Measurements from ENCODE around the gene TRIM56. TPM values are rescaled to one million over a fixed set of nuclear protein-coding genes. Genes with fewer than 3 reads are reported as not detected.
A peak's percentile ranks its signal among the peaks of the same experiment; 100 is the strongest.

The TRIM56 gene
- total and polyA plus RNA-seq, 3 experiments from 2014 or later: 22.0 to 31.9 (median 29.1) TPM

GRCh38 chr7:101093906-101094305 is 8.6 kb downstream of the TRIM56 start:
- Mint-ChIP-seq H3K27me3 (no peaks in the 10 kb centered on the region), H3K9me3 (no peaks in the 10 kb centered on the region), H3K4me3 (no peak overlapping the region), H3K27ac (no peak overlapping the region), H3K4me1 (peaks cover 17 to 46% (median 34%) of the 10 kb centered on the region in 3 donors), H3K36me3 (peaks cover 4 to 39% (median 5%) of the 10 kb centered on the region in 3 donors)
- DNase-seq: no peak
- Histone ChIP-seq H3K27me3 (ENCODE audit: insufficient read depth, low read length, poor library complexity, severe bottlenecking) (no peaks in the 10 kb centered on the region), H3K9me3 (ENCODE audit: low read length) (no peaks in the 10 kb centered on the region), H3K27ac (ENCODE audit: low read depth, low read length) (no peak overlapping the region), H3K36me3 (ENCODE audit: insufficient read depth, low read length) (peaks cover 4% of the 10 kb centered on the region), H3K4me1 (ENCODE audit: insufficient read depth, low read length) (peaks cover 4% of the 10 kb centered on the region), H3K4me3 (ENCODE audit: low read length) (no peak overlapping the region)
- POLR2A ChIA-PET: interaction anchor here (0.7 kb wide), 1 partner anchor 9 kb away, joined by 4 read pairs; the partner anchor contains the start of gene TRIM56
- CTCF ChIA-PET: no interaction called here

- no peaks in the 10 kb centered on the region for H3K9me3 ChIP-seq (ENCODE audit: low read length)
- no peak for DNase-seq
- Mint-ChIP-seq H3K4me3 (no peak overlapping the region), H3K36me3 (peaks cover 4 to 34% (median 5%) of the 10 kb centered on the region in 3 donors), H3K9me3 (no peaks in the 10 kb centered on the region), H3K27me3 (no peaks in the 10 kb centered on the region), H3K27ac (no peak overlapping the region), H3K4me1 (peaks cover 16 to 41% (median 34%) of the 10 kb centered on the region in 3 donors)
- peaks cover under 1% of the 10 kb centered on the region for H3K36me3 ChIP-seq (ENCODE audit: insufficient read depth, low read length)
- H3K27me3 ChIP-seq (ENCODE audit: insufficient read depth, low read length, poor library complexity, severe bottlenecking): no peaks in the 10 kb centered on the region
- CTCF ChIA-PET: interaction anchor here (0.7 kb wide), 1 partner anchor 1241 kb away, joined by 3 read pairs; no protein-coding TSS in a partner anchor
- H3K4me3 ChIP-seq (ENCODE audit: low read length): no peak overlapping the region
- peaks cover under 1% of the 10 kb centered on the region for H3K4me1 ChIP-seq (ENCODE audit: insufficient read depth, low read length)
- POLR2A ChIA-PET: no interaction called here
- no peak overlapping the region for H3K27ac ChIP-seq (ENCODE audit: low read depth, low read length)
Measured at GRCh38 chr7:101094376-101094775, 9.1 kb downstream of the TRIM56 start.

- Histone ChIP-seq H3K4me3 (ENCODE audit: low read length) (no peak overlapping the region), H3K9me3 (ENCODE audit: low read length) (no peaks in the 10 kb centered on the region), H3K27me3 (ENCODE audit: insufficient read depth, low read length, poor library complexity, severe bottlenecking) (no peaks in the 10 kb centered on the region), H3K4me1 (ENCODE audit: insufficient read depth, low read length) (no peaks in the 10 kb centered on the region), H3K27ac (ENCODE audit: low read depth, low read length) (no peak overlapping the region), H3K36me3 (ENCODE audit: insufficient read depth, low read length) (no peaks in the 10 kb centered on the region)
- Mint-ChIP-seq H3K4me3 (no peak overlapping the region), H3K27me3 (peaks cover 0 to 1% of the 10 kb centered on the region in 2 donors), H3K9me3 (no peaks in the 10 kb centered on the region), H3K36me3 (peaks cover 4 to 29% (median 5%) of the 10 kb centered on the region in 3 donors), H3K4me1 (peaks cover 12 to 37% (median 34%) of the 10 kb centered on the region in 3 donors), H3K27ac (no peak overlapping the region)
- ChIA-PET CTCF (interaction anchor here (0.7 kb wide), 1 partner anchor 1242 kb away, joined by 3 read pairs; no protein-coding TSS in a partner anchor), POLR2A (no interaction called here)
- no peak for DNase-seq
Measured at GRCh38 chr7:101094791-101095375, 9.6 kb downstream of the TRIM56 start.

- ChIA-PET CTCF (interaction anchor here (1.3 kb wide), 1 partner anchor 19 kb away, joined by 4 read pairs; no protein-coding TSS in a partner anchor), POLR2A (interaction anchor here (0.6 kb wide), 1 partner anchor 247 kb away, joined by 4 read pairs; no protein-coding TSS in a partner anchor)
- no peaks in the 10 kb centered on the region for H3K36me3 ChIP-seq (ENCODE audit: insufficient read depth, low read length)
- peaks cover 0 to 15% (median 0%) of the 10 kb centered on the region in 3 donors for H3K36me3 Mint-ChIP-seq
- no peak for DNase-seq
- H3K9me3 Mint-ChIP-seq: no peaks in the 10 kb centered on the region
- H3K27ac Mint-ChIP-seq: peak overlapping the region in 1 of 8 donors; percentile 69
- peaks cover 7% of the 10 kb centered on the region for H3K4me1 ChIP-seq (ENCODE audit: insufficient read depth, low read length)
- no peak overlapping the region for H3K4me3 Mint-ChIP-seq
- H3K27me3 Mint-ChIP-seq: peaks cover under 1 to 11% of the 10 kb centered on the region in 2 donors
- H3K4me1 Mint-ChIP-seq: peaks cover 8 to 34% (median 22%) of the 10 kb centered on the region in 3 donors
- H3K9me3 ChIP-seq (ENCODE audit: low read length): no peaks in the 10 kb centered on the region
- no peak overlapping the region for H3K4me3 ChIP-seq (ENCODE audit: low read length)
- H3K27me3 ChIP-seq (ENCODE audit: insufficient read depth, low read length, poor library complexity, severe bottlenecking): peaks cover 4% of the 10 kb centered on the region
- H3K27ac ChIP-seq (ENCODE audit: low read depth, low read length): no peak overlapping the region
Measured at GRCh38 chr7:101096331-101096956, 11.2 kb downstream of the TRIM56 start.

GRCh38 chr7:101096957-101097347 is 11.7 kb downstream of the TRIM56 start:
- no peaks in the 10 kb centered on the region for H3K36me3 ChIP-seq (ENCODE audit: insufficient read depth, low read length)
- Mint-ChIP-seq H3K4me3 (no peak overlapping the region), H3K36me3 (peaks cover 0 to 10% (median 0%) of the 10 kb centered on the region in 3 donors), H3K4me1 (peaks cover 8 to 34% (median 22%) of the 10 kb centered on the region in 3 donors), H3K9me3 (no peaks in the 10 kb centered on the region), H3K27ac (peak overlapping the region in 1 of 8 donors; percentile 69), H3K27me3 (peaks cover 3 to 16% of the 10 kb centered on the region in 2 donors)
- no peak overlapping the region for H3K27ac ChIP-seq (ENCODE audit: low read depth, low read length)
- H3K27me3 ChIP-seq (ENCODE audit: insufficient read depth, low read length, poor library complexity, severe bottlenecking): peaks cover 5% of the 10 kb centered on the region
- POLR2A ChIA-PET: interaction anchor here (0.6 kb wide), 1 partner anchor 248 kb away, joined by 4 read pairs; no protein-coding TSS in a partner anchor
- peaks cover 7% of the 10 kb centered on the region for H3K4me1 ChIP-seq (ENCODE audit: insufficient read depth, low read length)
- H3K4me3 ChIP-seq (ENCODE audit: low read length): no peak overlapping the region
- CTCF ChIA-PET: interaction anchor here (1.3 kb wide), 1 partner anchor 19 kb away, joined by 4 read pairs; no protein-coding TSS in a partner anchor
- no peak for DNase-seq
- H3K9me3 ChIP-seq (ENCODE audit: low read length): no peaks in the 10 kb centered on the region

GRCh38 chr7:101097561-101097960 is 12.3 kb downstream of the TRIM56 start:
- no peaks in the 10 kb centered on the region for H3K9me3 Mint-ChIP-seq
- Histone ChIP-seq H3K4me1 (ENCODE audit: insufficient read depth, low read length) (peaks cover 7% of the 10 kb centered on the region), H3K36me3 (ENCODE audit: insufficient read depth, low read length) (no peaks in the 10 kb centered on the region), H3K4me3 (ENCODE audit: low read length) (no peak overlapping the region), H3K27me3 (ENCODE audit: insufficient read depth, low read length, poor library complexity, severe bottlenecking) (peaks cover 5% of the 10 kb centered on the region), H3K27ac (ENCODE audit: low read depth, low read length) (no peak overlapping the region), H3K9me3 (ENCODE audit: low read length) (no peaks in the 10 kb centered on the region)
- peaks cover 3 to 18% of the 10 kb centered on the region in 2 donors for H3K27me3 Mint-ChIP-seq
- ChIA-PET CTCF (no interaction called here), POLR2A (no interaction called here)
- peaks cover 0 to 7% (median 0%) of the 10 kb centered on the region in 3 donors for H3K36me3 Mint-ChIP-seq
- no peak overlapping the region for H3K4me3 Mint-ChIP-seq
- no peak overlapping the region for H3K27ac Mint-ChIP-seq
- peaks cover 8 to 34% (median 22%) of the 10 kb centered on the region in 3 donors for H3K4me1 Mint-ChIP-seq
- DNase-seq: no peak

GRCh38 chr7:101099969-101100781 is 14.9 kb downstream of the TRIM56 start:
- POLR2A ChIA-PET: no interaction called here
- no peaks in the 10 kb centered on the region for H3K9me3 ChIP-seq (ENCODE audit: low read length)
- H3K4me1 Mint-ChIP-seq: peaks cover 5 to 26% (median 15%) of the 10 kb centered on the region in 3 donors
- H3K27ac Mint-ChIP-seq: peak overlapping the region in 2 of 8 donors; percentile 23 to 58
- peaks cover 0 to 4% (median 0%) of the 10 kb centered on the region in 3 donors for H3K36me3 Mint-ChIP-seq
- H3K4me1 ChIP-seq (ENCODE audit: insufficient read depth, low read length): peaks cover 7% of the 10 kb centered on the region
- H3K4me3 Mint-ChIP-seq: no peak overlapping the region
- H3K27me3 Mint-ChIP-seq: peaks cover 12 to 33% of the 10 kb centered on the region in 2 donors
- H3K4me3 ChIP-seq (ENCODE audit: low read length): no peak overlapping the region
- CTCF ChIA-PET: interaction anchor here (1.4 kb wide), 1 partner anchor 143 kb away, joined by 3 read pairs; no protein-coding TSS in a partner anchor
- H3K36me3 ChIP-seq (ENCODE audit: insufficient read depth, low read length): no peaks in the 10 kb centered on the region
- H3K27ac ChIP-seq (ENCODE audit: low read depth, low read length): peak overlapping the region; percentile 38
- no peak for DNase-seq
- peaks cover 5% of the 10 kb centered on the region for H3K27me3 ChIP-seq (ENCODE audit: insufficient read depth, low read length, poor library complexity, severe bottlenecking)
- H3K9me3 Mint-ChIP-seq: no peaks in the 10 kb centered on the region
